Naive thymus-derived CD8-positive, alpha-beta T cell (primary cell): ENCODE results near the gene UGT1A9. TPM values are rescaled to one million over a fixed set of nuclear protein-coding genes. Genes with fewer than 3 reads are reported as not detected.

Source experiments
- ATAC-seq, 2 donors: fragments of 150-1000 bp; cut with Tn5 transposase in 1 of 2; sonication (Bioruptor Pico), chemical (Tn5 transposase) in 1 of 2; 1 replicate in 1 of 2; 2 replicates in 1 of 2; pipeline ENCODE4 v1.10.0; 2021; ENCODE audit warnings: mild to moderate bottlenecking in 2 of 2, moderate library complexity in 2 of 2
- POLR2A ChIA-PET: fragments of 350-600 bp; sonication (Branson Sonifier 250); formaldehyde crosslinking; loops from one replicate; lab custom pipeline; 2021; ENCODE audit warnings: antibody characterized with exemption; lab: Charles Lee
- DNase-seq, 10 donors: peaks; one replicate each; pipeline versions ENCODE4 v3.0.0 to v3.0.0-alpha.2; 2020 to 2022
- H3K27ac Mint-ChIP-seq, 10 donors: one replicate each; pipeline ENCODE4 v1.8.0; 2020 to 2022; ENCODE audit warnings: mild to moderate bottlenecking in 10 of 10, mixed read lengths in 10 of 10, moderate library complexity in 4 of 10, inconsistent platforms in 1 of 10
- H3K27me3 Mint-ChIP-seq, 5 donors: one replicate each; pipeline ENCODE4 v1.8.0; 2021 to 2022; ENCODE audit warnings: mixed read lengths in 5 of 5
- H3K36me3 Mint-ChIP-seq, 3 donors: one replicate each; pipeline ENCODE4 v1.8.0; 2020 to 2022; ENCODE audit warnings: mixed read lengths in 3 of 3, mild to moderate bottlenecking in 2 of 3, inconsistent platforms in 1 of 3
- H3K4me1 Mint-ChIP-seq, 4 donors: one replicate each; pipeline ENCODE4 v1.8.0; 2021 to 2022; ENCODE audit warnings: mixed read lengths in 4 of 4
- H3K4me3 Mint-ChIP-seq, 10 donors: one replicate each; pipeline ENCODE4 v1.8.0; 2020 to 2022; ENCODE audit warnings: mild to moderate bottlenecking in 10 of 10, mixed read lengths in 10 of 10, moderate library complexity in 6 of 10, inconsistent platforms in 1 of 10
- H3K9me3 Mint-ChIP-seq, 9 donors: one replicate each; pipeline ENCODE4 v1.8.0; 2020 to 2022; ENCODE audit warnings: mixed read lengths in 9 of 9, mild to moderate bottlenecking in 3 of 9, inconsistent platforms in 1 of 9, moderate library complexity in 1 of 9
- polyA plus RNA-seq, 3 donors: library from polyadenylated mRNA; unstranded; fragments of 300-500 nt; fragmentation: Illumina TruSeq; gene quantifications; one replicate each; pipeline ENCODE4 v1.2.3, GENCODE V29; 2021
- total RNA-seq, 8 experiments: library from RNA in 2 of 8; stranded (reverse) in 2 of 8; gene quantifications; one replicate each; pipeline ENCODE4 v1.2.3 and lab custom pipeline; 2021 to 2026

UGT1A9 gene
- total and polyA plus RNA-seq, 5 experiments from 2014 or later = not detected

DNA sequence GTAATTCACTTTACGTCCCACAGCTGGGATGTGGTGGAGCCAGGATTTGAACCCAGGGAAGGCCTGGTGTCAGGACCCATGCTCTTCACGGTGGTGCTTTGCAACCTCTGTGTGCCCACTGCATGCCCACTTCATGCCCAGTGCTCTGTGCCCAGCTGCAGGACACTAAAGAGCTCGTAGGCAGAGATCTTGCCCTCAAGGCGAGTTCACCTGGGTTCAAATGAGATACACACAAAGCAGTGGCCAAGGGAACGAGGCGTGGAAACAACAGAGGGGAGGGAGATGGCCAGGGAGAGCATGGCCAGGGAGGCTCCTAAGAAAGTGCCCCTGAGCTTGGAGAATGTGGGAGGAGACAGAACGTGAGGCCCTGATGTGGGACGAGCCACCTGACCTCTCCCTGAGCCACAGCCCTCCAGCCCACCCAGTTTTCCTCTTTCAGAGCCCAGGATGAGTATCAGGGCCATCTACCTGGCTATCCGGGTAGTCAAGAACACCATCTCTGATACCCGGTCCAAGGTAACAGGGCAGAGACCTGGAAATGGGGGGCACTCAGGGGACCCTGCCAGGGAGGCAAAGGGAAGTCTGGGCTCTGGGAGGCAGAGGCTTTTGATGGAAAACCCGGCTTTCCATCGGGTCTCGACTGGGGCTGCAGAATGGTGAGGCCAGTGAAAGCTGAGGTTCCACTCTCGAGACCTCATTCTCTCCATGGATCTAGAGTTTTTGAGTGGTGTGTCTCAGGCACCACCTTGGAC lies 126.8 kb downstream of the UGT1A9 start:
- Mint-ChIP-seq H3K36me3 (no peaks in the 10 kb centered on the region), H3K9me3 (peaks cover 0 to 4% (median 0%) of the 10 kb centered on the region in 9 donors), H3K4me3 (no peak overlapping the region), H3K27ac (no peak overlapping the region), H3K27me3 (peaks cover 2 to 18% (median 15%) of the 10 kb centered on the region in 5 donors), H3K4me1 (no peaks in the 10 kb centered on the region)
- no peak for ATAC-seq
- POLR2A ChIA-PET = no interaction called here
- peak in 2 of 10 donors; percentile 14 to 59 for DNase-seq

- Mint-ChIP-seq H3K9me3 (peaks cover 0 to 4% (median 0%) of the 10 kb centered on the region in 9 donors), H3K36me3 (no peaks in the 10 kb centered on the region), H3K4me3 (no peak overlapping the region), H3K4me1 (no peaks in the 10 kb centered on the region), H3K27me3 (peaks cover 2 to 24% (median 14%) of the 10 kb centered on the region in 5 donors), H3K27ac (no peak overlapping the region)
- DNase-seq = no peak
- POLR2A ChIA-PET = no interaction called here
- no peak for ATAC-seq
Measured at GRCh38 chr2:233799087-233799665, 127.5 kb downstream of the UGT1A9 start.

DNA sequence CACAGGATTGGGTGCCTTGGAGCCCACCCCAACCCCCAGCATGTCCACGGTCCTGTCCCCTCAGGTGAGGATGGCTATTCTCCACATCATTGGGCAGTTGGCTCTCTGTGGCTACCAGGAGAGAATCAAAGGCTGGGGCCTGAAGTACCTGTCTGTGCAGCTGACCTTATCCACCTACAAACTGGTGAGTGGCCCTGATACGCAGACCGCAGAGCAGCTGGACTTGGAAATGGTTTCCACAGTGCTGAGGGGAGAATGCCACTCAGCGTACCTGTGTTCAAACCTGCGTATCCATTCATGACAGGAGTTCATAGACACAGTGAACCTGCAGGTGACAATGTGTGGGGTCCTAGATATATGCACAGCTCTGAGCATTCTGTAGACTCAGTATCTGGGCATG lies 128.0 kb downstream of the UGT1A9 start:
- DNase-seq (peak in 1 of 10 donors; percentile 10), ATAC-seq (no peak)
- Mint-ChIP-seq H3K27me3 (peaks cover 5 to 28% (median 14%) of the 10 kb centered on the region in 5 donors), H3K36me3 (no peaks in the 10 kb centered on the region), H3K9me3 (peaks cover 0 to 4% (median 0%) of the 10 kb centered on the region in 9 donors), H3K4me1 (no peaks in the 10 kb centered on the region), H3K4me3 (no peak overlapping the region), H3K27ac (no peak overlapping the region)
- POLR2A ChIA-PET = no interaction called here

GRCh38 chr2:233800208-233800607 lies 128.5 kb downstream of the UGT1A9 start:
- Mint-ChIP-seq H3K4me1 (no peaks in the 10 kb centered on the region), H3K9me3 (peaks cover 0 to 4% (median 0%) of the 10 kb centered on the region in 9 donors), H3K27me3 (peaks cover 5 to 31% (median 14%) of the 10 kb centered on the region in 5 donors), H3K36me3 (no peaks in the 10 kb centered on the region), H3K27ac (no peak overlapping the region), H3K4me3 (no peak overlapping the region)
- no peak for ATAC-seq
- DNase-seq = peak in 1 of 10 donors; percentile 3
- POLR2A ChIA-PET = no interaction called here

- DNase-seq (no peak), ATAC-seq (no peak)
- Mint-ChIP-seq H3K4me3 (no peak overlapping the region), H3K27me3 (peaks cover 5 to 31% (median 14%) of the 10 kb centered on the region in 5 donors), H3K4me1 (no peaks in the 10 kb centered on the region), H3K9me3 (peaks cover 0 to 4% (median 0%) of the 10 kb centered on the region in 9 donors), H3K27ac (no peak overlapping the region), H3K36me3 (no peaks in the 10 kb centered on the region)
- POLR2A ChIA-PET = no interaction called here
Measured at GRCh38 chr2:233801357-233802131, 129.8 kb downstream of the UGT1A9 start.

DNA sequence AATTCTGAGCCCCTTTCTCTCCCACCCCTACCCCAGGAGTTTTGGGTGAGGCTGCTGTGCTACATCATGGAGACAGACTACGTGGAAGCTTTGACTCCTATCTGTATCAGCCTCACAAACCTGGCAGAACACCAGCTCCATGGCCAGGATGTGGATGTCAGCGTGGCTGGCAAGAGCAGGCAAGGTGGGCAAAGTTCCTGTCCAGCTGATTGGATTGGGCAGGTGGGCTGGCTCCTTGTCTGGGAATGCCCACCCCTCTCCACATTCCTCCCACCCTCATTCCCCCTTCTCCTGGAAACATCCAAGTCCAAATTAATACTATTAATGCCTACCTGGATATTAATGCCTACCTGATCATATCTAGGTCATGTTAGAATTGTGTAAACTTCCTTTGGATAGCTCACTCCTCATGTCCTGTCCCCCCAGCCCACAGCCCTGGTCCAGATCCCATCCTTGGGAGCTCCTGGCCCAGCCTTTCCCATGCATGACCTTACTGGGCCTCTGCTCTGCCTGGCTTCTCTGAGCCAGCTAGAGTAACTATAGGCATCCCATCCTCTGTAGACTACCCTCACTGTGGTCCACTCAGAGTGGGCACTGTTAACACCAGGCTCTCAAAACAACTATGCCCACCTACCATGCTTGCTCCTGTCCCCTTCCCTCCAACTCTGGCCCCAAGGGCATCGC lies 130.6 kb downstream of the UGT1A9 start:
- ATAC-seq (no peak), DNase-seq (no peak)
- Mint-ChIP-seq H3K4me3 (no peak overlapping the region), H3K27ac (no peak overlapping the region), H3K27me3 (peaks cover 5 to 31% (median 14%) of the 10 kb centered on the region in 5 donors), H3K9me3 (peaks cover 0 to 4% (median 0%) of the 10 kb centered on the region in 9 donors), H3K36me3 (no peaks in the 10 kb centered on the region), H3K4me1 (no peaks in the 10 kb centered on the region)
- POLR2A ChIA-PET = no interaction called here

GRCh38 chr2:233803292-233803911 lies 131.7 kb downstream of the UGT1A9 start:
- POLR2A ChIA-PET = no interaction called here
- Mint-ChIP-seq H3K36me3 (no peaks in the 10 kb centered on the region), H3K9me3 (peaks cover 0 to 4% (median 0%) of the 10 kb centered on the region in 9 donors), H3K27me3 (peaks cover 5 to 29% (median 14%) of the 10 kb centered on the region in 5 donors), H3K27ac (no peak overlapping the region), H3K4me3 (no peak overlapping the region), H3K4me1 (no peaks in the 10 kb centered on the region)
- ATAC-seq (no peak), DNase-seq (no peak)

DNA sequence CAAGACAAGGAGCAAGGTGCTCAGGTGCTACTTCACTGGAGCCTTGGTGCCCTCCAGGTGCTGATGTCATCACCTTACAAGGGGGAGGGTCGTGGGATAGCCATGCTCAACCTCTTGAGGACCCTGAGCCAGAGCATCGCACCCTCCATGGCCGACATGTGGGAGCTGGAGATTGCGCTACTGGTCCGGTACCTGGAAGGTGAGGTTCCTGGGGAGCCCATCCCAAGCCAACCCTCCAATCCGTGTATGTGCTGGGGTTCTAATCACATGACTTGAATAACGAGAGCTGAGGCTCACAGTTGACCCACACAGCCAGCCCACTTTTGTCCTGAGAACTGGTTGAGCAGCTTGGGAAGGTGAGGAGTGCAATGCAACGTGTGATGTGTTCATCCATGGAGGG lies 132.3 kb downstream of the UGT1A9 start:
- Mint-ChIP-seq H3K4me3 (no peak overlapping the region), H3K27ac (no peak overlapping the region), H3K9me3 (peaks cover 0 to 4% (median 0%) of the 10 kb centered on the region in 9 donors), H3K27me3 (peaks cover 5 to 30% (median 20%) of the 10 kb centered on the region in 5 donors), H3K36me3 (no peaks in the 10 kb centered on the region), H3K4me1 (no peaks in the 10 kb centered on the region)
- no peak for DNase-seq
- ATAC-seq = no peak
- POLR2A ChIA-PET = no interaction called here

GRCh38 chr2:233807215-233807865 lies 135.6 kb downstream of the UGT1A9 start:
- Mint-ChIP-seq H3K27me3 (peaks cover 6 to 41% (median 22%) of the 10 kb centered on the region in 5 donors), H3K4me3 (no peak overlapping the region), H3K36me3 (no peaks in the 10 kb centered on the region), H3K4me1 (no peaks in the 10 kb centered on the region), H3K9me3 (no peaks in the 10 kb centered on the region), H3K27ac (no peak overlapping the region)
- peak in 1 of 10 donors; percentile 11 for DNase-seq
- ATAC-seq = no peak
- POLR2A ChIA-PET = no interaction called here

DNA sequence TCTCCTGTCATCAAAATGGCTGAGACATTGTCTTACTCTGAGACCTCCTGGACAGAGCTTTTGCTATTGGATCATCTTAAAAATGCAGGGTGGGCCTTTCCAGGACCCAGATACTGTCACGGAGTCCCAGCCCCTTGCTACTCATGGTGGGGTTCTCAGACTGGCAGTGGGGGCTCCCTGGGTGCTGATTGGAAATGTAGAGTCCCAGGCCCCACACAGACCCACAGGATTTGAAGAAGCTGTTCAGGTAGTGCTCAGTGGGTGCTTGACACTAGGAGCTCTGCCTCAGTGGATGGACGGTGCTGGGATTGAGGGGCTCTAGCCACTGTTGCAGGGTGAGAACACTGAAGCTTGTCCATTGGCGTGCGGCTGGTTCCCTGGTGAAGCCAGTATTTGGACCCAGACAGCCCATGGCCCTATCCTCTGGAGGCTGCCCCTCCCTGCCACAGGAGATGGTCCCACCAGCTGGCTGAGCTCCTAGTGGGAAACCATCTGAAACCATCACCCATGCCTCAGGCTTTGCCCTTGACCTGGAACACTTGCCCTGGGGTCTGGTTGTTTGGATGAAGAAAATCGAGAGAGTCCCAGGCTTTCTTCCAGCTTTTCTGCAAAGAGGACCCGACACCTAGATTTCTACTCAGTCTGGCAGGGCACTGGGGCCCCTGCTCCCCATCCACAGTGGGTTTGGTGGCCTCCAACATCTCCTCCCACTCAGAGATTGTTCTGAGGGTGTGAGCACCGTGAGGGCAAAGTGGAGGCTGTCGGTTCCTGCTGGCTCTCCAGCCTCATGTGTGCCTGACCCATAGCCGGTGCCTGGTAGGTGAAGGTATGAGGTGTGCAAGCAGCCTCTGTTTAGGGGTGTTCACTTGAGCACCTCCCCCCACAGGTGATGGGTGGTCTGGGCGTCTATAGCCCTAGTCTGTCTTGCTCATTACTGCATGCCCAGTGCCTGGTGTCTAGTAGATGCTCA lies 136.6 kb downstream of the UGT1A9 start:
- Mint-ChIP-seq H3K4me1 (no peaks in the 10 kb centered on the region), H3K4me3 (no peak overlapping the region)

GRCh38 chr2:233810385-233810784 lies 138.7 kb downstream of the UGT1A9 start:
- Mint-ChIP-seq H3K9me3 (no peaks in the 10 kb centered on the region), H3K27me3 (peaks cover 3 to 18% (median 7%) of the 10 kb centered on the region in 5 donors), H3K4me3 (no peak overlapping the region), H3K36me3 (no peaks in the 10 kb centered on the region), H3K27ac (no peak overlapping the region), H3K4me1 (no peaks in the 10 kb centered on the region)
- DNase-seq (peak in 1 of 10 donors; percentile 0), ATAC-seq (no peak)
- POLR2A ChIA-PET = no interaction called here

More for the DNA sequence above, 136.6 kb downstream of the UGT1A9 start:
- POLR2A ChIA-PET = no interaction called here
- H3K27me3 Mint-ChIP-seq = peaks cover 6 to 32% (median 16%) of the 10 kb centered on the region in 5 donors
- H3K27ac Mint-ChIP-seq = no peak overlapping the region
- no peaks in the 10 kb centered on the region for H3K9me3 Mint-ChIP-seq
- no peaks in the 10 kb centered on the region for H3K36me3 Mint-ChIP-seq
- peak in 1 of 10 donors; percentile 11 for DNase-seq
- ATAC-seq = no peak
